ENCODE results near the gene ATP2B2.

GRCh38 chr3:10334042-10334441, 171.3 kb downstream of the ATP2B2 start:
- no peak for TF ChIP-seq POLR2A (IDR thresholded peaks at IDR 0.05)
- TF ChIP-seq, protein P1, sequence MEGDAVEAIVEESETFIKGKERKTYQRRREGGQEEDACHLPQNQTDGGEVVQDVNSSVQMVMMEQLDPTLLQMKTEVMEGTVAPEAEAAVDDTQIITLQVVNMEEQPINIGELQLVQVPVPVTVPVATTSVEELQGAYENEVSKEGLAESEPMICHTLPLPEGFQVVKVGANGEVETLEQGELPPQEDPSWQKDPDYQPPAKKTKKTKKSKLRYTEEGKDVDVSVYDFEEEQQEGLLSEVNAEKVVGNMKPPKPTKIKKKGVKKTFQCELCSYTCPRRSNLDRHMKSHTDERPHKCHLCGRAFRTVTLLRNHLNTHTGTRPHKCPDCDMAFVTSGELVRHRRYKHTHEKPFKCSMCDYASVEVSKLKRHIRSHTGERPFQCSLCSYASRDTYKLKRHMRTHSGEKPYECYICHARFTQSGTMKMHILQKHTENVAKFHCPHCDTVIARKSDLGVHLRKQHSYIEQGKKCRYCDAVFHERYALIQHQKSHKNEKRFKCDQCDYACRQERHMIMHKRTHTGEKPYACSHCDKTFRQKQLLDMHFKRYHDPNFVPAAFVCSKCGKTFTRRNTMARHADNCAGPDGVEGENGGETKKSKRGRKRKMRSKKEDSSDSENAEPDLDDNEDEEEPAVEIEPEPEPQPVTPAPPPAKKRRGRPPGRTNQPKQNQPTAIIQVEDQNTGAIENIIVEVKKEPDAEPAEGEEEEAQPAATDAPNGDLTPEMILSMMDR (IDR thresholded peaks at IDR 0.05), result no peak

Data from transverse colon (tissue), 3 donors.